A549 (cell line): ENCODE measurements around the gene SCO2. TPM values are rescaled to one million over a fixed set of nuclear protein-coding genes. Genes with fewer than 3 reads are reported as not detected.

ENCODE experiments used
- ATAC-seq, 2 experiments: fragments of 200-7000 bp in 1 of 2; fragments of >200 bp in 1 of 2; cut with Nextera tagmentation in 1 of 2; cut with Tn5 transposase in 1 of 2; 3 replicates each; pipeline versions ENCODE4 v1.8.0 to v1.9.1; 2018 to 2020; ENCODE audit warnings: mild to moderate bottlenecking in 1 of 2, moderate library complexity in 1 of 2
- CTCF ChIA-PET: fragments of 300-600 bp; sonication (Branson Sonifier 250); formaldehyde crosslinking; extraction: SDS; loops from one replicate; lab custom pipeline; 2021; ENCODE audit warnings: antibody characterized with exemption, inconsistent platforms; lab: Yijun Ruan, JAX
- POLR2A ChIA-PET: fragments of 350-600 bp; formaldehyde crosslinking; extraction: SDS; loops from one replicate; lab custom pipeline; 2021; ENCODE audit warnings: antibody characterized with exemption, inconsistent platforms; lab: Yijun Ruan, JAX
- DNase-seq, 2 experiments: peaks; one replicate each; pipeline versions ENCODE4 v3.0.0 to v3.0.0-alpha.2; 2011 to 2016; ENCODE audit warnings: low read depth in 1 of 2, low spot score in 1 of 2
- FAIRE-seq: peaks from 2 replicates; lab custom pipeline; 2011; peaks lifted over from hg19 to GRCh38; lab: Jason Lieb, UNC
- H3K27ac ChIP-seq, 2 experiments: fragments of >200 bp; sonication (Bioruptor Twin); formaldehyde crosslinking; 3 replicates each; pipeline ENCODE4 v1.5.1; 2016 to 2017
- H3K4me1 ChIP-seq: fragments of >200 bp; sonication (Bioruptor Twin); formaldehyde crosslinking; 3 replicates; pipeline ENCODE4 v1.6.1; 2016
- H3K4me2 ChIP-seq: fragments of >200 bp; sonication (Bioruptor Twin); formaldehyde crosslinking; 3 replicates; pipeline ENCODE4 v1.6.1; 2016
- H3K4me3 ChIP-seq: fragments of >200 bp; sonication (Bioruptor Twin); formaldehyde crosslinking; 3 replicates; pipeline ENCODE4 v1.5.1; 2016
- H3K9me3 ChIP-seq: fragments of >200 bp; sonication (Bioruptor Twin); formaldehyde crosslinking; 3 replicates; pipeline ENCODE4 v1.6.1; 2016
- BCL3 ChIP-seq: fragments of >200 bp; sonication (Bioruptor Twin); formaldehyde crosslinking; IDR thresholded peaks from 3 replicates; pipeline ENCODE4 v1.6.1; 2016
- CHD2 ChIP-seq: fragments of 150-350 bp; IDR thresholded peaks from 2 replicates; pipeline ENCODE4 v1.6.1; 2014; ENCODE audit warnings: low read length; ENCODE audit not compliant: partially characterized antibody
- EP300 ChIP-seq, 2 experiments: fragments of >200 bp; sonication (Bioruptor Twin); formaldehyde crosslinking; IDR thresholded peaks; 2 replicates in 1 of 2; 3 replicates in 1 of 2; pipeline ENCODE4 v1.6.1; 2016 to 2017
- FOSB ChIP-seq: fragments of 250-450 bp; sonication (Bioruptor Pico); IDR thresholded peaks from 2 replicates; pipeline ENCODE4 v1.5.0; 2020; ENCODE audit warnings: mild to moderate bottlenecking, moderate library complexity
- HOXA7 ChIP-seq: fragments of 250-450 bp; sonication (Bioruptor Pico); IDR thresholded peaks from 2 replicates; pipeline ENCODE4 v1.5.0; 2020; ENCODE audit warnings: mild to moderate bottlenecking, moderate library complexity
- JUN ChIP-seq, 2 experiments: fragments of >200 bp; sonication (Bioruptor Twin); formaldehyde crosslinking; IDR thresholded peaks; 2 replicates in 1 of 2; 3 replicates in 1 of 2; pipeline ENCODE4 v1.6.1; 2016 to 2017
- KDM5A ChIP-seq: fragments of 200-600 bp; sonication (generic); IDR thresholded peaks from 2 replicates; pipeline ENCODE4 v1.6.1; 2016; ENCODE audit warnings: antibody characterized with exemption, mild to moderate bottlenecking
- MAZ ChIP-seq: fragments of 150-350 bp; IDR thresholded peaks from 2 replicates; pipeline ENCODE4 v1.6.1; 2014; ENCODE audit warnings: antibody characterized with exemption, low read depth, low read length, borderline replicate concordance
- NFE2L2 ChIP-seq: fragments of 150-350 bp; conservative IDR thresholded peaks from 2 replicates; pipeline ENCODE4 v1.6.1; 2014; ENCODE audit warnings: low read length
- NR3C1 ChIP-seq: fragments of >200 bp; sonication (Bioruptor Twin); formaldehyde crosslinking; IDR thresholded peaks from 3 replicates; pipeline ENCODE4 v1.6.1; 2017
- PHF8 ChIP-seq: fragments of 200-600 bp; sonication (generic); IDR thresholded peaks from 2 replicates; pipeline ENCODE4 v1.6.1; 2016; ENCODE audit warnings: low read depth, mild to moderate bottlenecking, antibody characterized with exemption, moderate library complexity, borderline replicate concordance
- POLR2A ChIP-seq: IDR thresholded peaks from 2 replicates; pipeline ENCODE4 v1.6.1; 2012; ENCODE audit warnings: mild to moderate bottlenecking, low read length
- POLR2AphosphoS2 ChIP-seq: conservative IDR thresholded peaks from 2 replicates; pipeline ENCODE4 v1.6.1; 2012; ENCODE audit warnings: low read length, improper control_type of control experiment, inconsistent platforms
- RNF2 ChIP-seq: fragments of 200-600 bp; sonication (generic); IDR thresholded peaks from 2 replicates; pipeline ENCODE4 v1.6.1; 2016; ENCODE audit warnings: low read depth, mild to moderate bottlenecking, antibody characterized with exemption, moderate library complexity, borderline replicate concordance
- TFCP2L1 ChIP-seq: fragments of 250-450 bp; sonication (Bioruptor Pico); IDR thresholded peaks from 2 replicates; pipeline ENCODE4 v1.5.0; 2021; ENCODE audit warnings: mild to moderate bottlenecking
- ZNF302 ChIP-seq: fragments of 250-450 bp; sonication (Bioruptor Pico); IDR thresholded peaks from 2 replicates; pipeline ENCODE4 v1.9.0; 2021; ENCODE audit warnings: inconsistent platforms, mild to moderate bottlenecking, moderate library complexity
- WGBS: methylation state at CpG from one replicate; pipeline ENCODE4 v1.1.6; 2017; ENCODE audit errors: missing lambda C conversion rate; 5-methylcytosine and 5-hydroxymethylcytosine counted together
- polyA plus RNA-seq, 4 experiments: library from polyadenylated mRNA; depleted of rRNA in 3 of 4; stranded (reverse); fragments of >200 nt; fragmentation: RNase III in 1 of 4; extraction: RNeasy Plus Mini Kit Qiagen cat#74134 plus additional on column Dnase treatment in 1 of 4; gene quantifications; 2 replicates in 3 of 4; 3 replicates in 1 of 4; pipeline ENCODE4 v1.2.3, GENCODE V29; 2011 to 2017
- TF ChIP-seq, protein P1 (sequence below): fragments of 450-650 bp; IDR thresholded peaks from 2 replicates; pipeline ENCODE4 v1.6.1; 2014; ENCODE audit warnings: antibody characterized with exemption

The SCO2 gene
- polyA plus RNA-seq, 2 of the 4 experiments (the other 2 are of a cell fraction): 0.37 to 1.7 TPM

DNA sequence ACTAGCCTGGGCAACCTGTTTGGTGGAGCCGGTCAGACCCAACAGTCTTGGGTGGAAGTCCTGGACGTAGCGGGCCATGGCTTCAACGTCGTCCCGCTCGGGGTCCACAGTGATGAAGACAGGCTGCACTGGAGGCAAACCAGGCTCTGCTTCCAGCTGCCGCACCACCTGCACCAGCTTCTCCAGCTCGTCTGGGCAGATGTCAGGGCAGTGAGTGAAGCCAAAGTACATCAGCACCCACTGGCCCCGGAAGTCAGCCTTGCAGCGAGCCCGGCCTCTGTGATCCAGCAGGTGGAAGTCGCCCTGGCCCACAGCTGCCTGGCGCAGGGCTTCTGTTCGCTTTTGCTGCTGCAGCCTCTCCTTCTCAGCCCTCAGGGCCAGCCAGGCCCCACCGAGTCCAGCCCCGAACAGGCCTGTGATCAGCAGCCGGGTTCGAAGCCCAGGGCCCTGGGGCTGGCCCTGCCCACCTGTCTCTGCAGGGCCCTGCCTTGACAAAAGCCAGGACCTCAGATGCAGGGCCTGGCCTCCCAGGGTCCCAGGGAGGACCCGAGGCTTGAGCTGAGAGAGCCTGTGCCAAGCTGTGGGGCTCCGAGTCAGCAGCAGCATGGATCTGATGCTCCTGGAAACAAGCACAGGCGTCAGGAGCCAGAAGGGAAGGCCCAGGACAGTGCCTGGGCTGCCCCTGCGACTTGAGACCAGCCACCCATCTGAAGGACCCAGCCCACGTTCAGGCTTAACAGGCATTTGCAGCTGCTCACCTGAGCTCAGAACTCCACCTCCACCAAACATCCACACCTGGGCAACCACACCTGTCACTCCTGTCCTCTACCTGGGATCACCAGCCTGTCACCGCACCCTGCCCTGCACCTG, 1.4 kb downstream of the SCO2 start:
- POLR2A ChIA-PET: interaction anchor here (2.8 kb wide), 1 partner anchor 16 kb away, joined by 36 read pairs; the partner anchor contains the start of genes LMF2 and NCAPH2
- peaks cover 14% of the 10 kb centered on the region for H3K4me1 ChIP-seq
- ATAC-seq: no peak
- no peak for FAIRE-seq
- DNase-seq: no peak
- H3K4me2 ChIP-seq: peak overlapping the region; percentile 96
- H3K4me3 ChIP-seq: peak overlapping the region; percentile 70
- H3K27ac ChIP-seq: peak overlapping the region; percentile 92 to 99; a peak in 4 of 6 replicates
- no peaks in the 10 kb centered on the region for H3K9me3 ChIP-seq
- 90% methylated on average over 11 of the region's 25 CpGs for WGBS
- TF ChIP-seq HOXA7 (CRISPR knock-in tag) (no peak), JUN (IDR thresholded peaks at IDR 0.05) (no peak), CHD2 (no peak), FOSB (no peak), RNF2 (no peak), POLR2AphosphoS2 (no peak)
- TF ChIP-seq, all 56 proteins: peak for 0
- CTCF ChIA-PET: interaction anchor here (1.2 to 2.7 kb wide), 6 partner anchors 9 to 97 kb away, joined by 3 to 31 read pairs (median 18); partner anchors contain the start of genes LMF2, NCAPH2 and SYCE3

DNA sequence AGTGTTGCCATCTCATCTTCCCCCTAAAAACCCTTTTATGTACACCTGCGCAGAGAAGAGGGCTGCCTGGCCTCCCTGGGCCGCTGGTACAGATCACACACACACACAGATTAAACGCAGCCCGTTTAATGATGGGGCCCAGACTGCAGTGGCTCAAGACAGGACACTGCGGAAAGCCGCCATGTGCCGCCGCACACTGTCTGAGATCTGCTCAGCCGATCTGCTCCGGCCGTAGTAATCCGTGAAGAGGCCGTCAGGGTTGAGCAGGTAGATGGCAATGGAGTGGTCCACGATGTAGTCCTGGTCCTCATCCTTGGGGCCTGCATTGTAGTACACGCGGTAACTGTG, 2.0 kb downstream of the SCO2 start:
- H3K27ac ChIP-seq: no peak overlapping the region
- peaks cover 14% of the 10 kb centered on the region for H3K4me1 ChIP-seq
- H3K9me3 ChIP-seq: no peaks in the 10 kb centered on the region
- FAIRE-seq: no peak
- ATAC-seq: no peak
- POLR2A ChIA-PET: no interaction called here
- TF ChIP-seq POLR2AphosphoS2 (no peak), ZNF302 (CRISPR knock-in tag) (no peak), BCL3 (no peak), NR3C1 (no peak), TFCP2L1 (no peak), EP300 (IDR thresholded peaks at IDR 0.05) (no peak), NFE2L2 (no peak), CHD2 (no peak), MAZ (no peak)
- TF ChIP-seq, all 56 proteins: peak for 0
- WGBS: no CpG with 5 or more reads among the region's 16 CpGs
- CTCF ChIA-PET: no interaction called here
- Histone ChIP-seq H3K4me2 (no peak overlapping the region), H3K4me3 (no peak overlapping the region)
- no peak for DNase-seq

- 100% methylated on average over 2 of the region's 22 CpGs for WGBS
- Histone ChIP-seq H3K27ac (no peak overlapping the region), H3K9me3 (no peaks in the 10 kb centered on the region)
- CTCF ChIA-PET: no interaction called here
- DNase-seq: no peak
- TF ChIP-seq PHF8: no peak
- no peak for TF ChIP-seq KDM5A
- no peak for TF ChIP-seq POLR2A
- no peak for TF ChIP-seq MAZ
- TF ChIP-seq, protein P1, sequence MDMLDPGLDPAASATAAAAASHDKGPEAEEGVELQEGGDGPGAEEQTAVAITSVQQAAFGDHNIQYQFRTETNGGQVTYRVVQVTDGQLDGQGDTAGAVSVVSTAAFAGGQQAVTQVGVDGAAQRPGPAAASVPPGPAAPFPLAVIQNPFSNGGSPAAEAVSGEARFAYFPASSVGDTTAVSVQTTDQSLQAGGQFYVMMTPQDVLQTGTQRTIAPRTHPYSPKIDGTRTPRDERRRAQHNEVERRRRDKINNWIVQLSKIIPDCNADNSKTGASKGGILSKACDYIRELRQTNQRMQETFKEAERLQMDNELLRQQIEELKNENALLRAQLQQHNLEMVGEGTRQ: no peak
- TF ChIP-seq, all 56 proteins: peak for 0
- POLR2A ChIA-PET: interaction anchor here (0.9 kb wide), 1 partner anchor 15 kb away, joined by 6 read pairs; the partner anchor contains the start of genes LMF2 and NCAPH2
- Histone ChIP-seq H3K4me2 (no peak overlapping the region), H3K4me1 (peaks cover 14% of the 10 kb centered on the region), H3K4me3 (no peak overlapping the region)
- ATAC-seq (no peak), FAIRE-seq (no peak)
Measured at GRCh38 chr22:50522806-50523438, 2.5 kb downstream of the SCO2 start.
